Measurements from ENCODE around the gene SIDT2. TPM values are rescaled to one million over a fixed set of nuclear protein-coding genes. Genes with fewer than 3 reads are reported as not detected.
A peak's percentile ranks its signal among the peaks of the same experiment; 100 is the strongest.

SIDT2 gene
- total and polyA plus RNA-seq, 2 of the 8 experiments (the other 6 are each of a cell fraction or from before 2014, with no cell fraction given) = 18.5 to 21.1 TPM

DNA sequence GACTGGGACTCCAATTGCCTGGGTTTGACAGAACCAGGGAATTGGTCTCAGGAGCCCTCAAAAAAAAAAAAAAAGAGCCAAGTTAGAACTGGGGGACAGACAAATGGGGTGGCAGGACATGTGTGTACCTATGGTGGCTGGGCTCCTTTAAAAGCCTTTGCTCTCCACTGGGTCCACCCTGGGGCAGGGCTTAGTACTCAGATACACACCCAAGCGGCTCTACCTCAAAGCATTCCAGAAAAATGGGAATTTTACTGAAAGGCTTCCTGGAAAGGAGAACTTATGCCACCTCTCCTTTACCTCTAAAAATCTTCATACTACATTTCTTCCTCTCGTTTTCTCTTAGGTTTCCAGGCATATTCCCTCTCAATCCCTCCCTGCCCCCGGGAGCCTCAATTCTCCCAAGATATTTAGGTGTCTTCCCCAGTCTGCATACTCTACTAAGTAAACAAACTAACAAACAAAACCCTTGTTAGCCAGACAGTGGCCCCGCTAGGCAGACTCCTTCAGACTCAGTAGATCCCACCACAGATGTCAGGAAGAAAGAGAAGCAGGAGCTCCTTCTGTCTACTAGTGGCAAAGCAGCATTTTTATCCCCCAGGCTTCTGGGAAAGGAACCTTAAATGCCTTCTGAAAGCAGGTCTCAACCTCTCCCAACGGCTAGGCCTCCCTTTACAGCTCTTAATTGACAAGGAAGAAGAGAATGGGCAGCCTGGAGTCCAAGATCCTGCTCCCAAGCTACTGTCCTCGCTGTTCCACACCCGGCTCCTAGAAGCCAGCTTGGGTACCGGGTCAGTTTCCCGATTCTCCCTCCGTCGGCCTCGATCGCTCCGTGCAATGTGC lies 52.7 kb downstream of the SIDT2 start (continued):
- TF ChIP-seq, protein P1, sequence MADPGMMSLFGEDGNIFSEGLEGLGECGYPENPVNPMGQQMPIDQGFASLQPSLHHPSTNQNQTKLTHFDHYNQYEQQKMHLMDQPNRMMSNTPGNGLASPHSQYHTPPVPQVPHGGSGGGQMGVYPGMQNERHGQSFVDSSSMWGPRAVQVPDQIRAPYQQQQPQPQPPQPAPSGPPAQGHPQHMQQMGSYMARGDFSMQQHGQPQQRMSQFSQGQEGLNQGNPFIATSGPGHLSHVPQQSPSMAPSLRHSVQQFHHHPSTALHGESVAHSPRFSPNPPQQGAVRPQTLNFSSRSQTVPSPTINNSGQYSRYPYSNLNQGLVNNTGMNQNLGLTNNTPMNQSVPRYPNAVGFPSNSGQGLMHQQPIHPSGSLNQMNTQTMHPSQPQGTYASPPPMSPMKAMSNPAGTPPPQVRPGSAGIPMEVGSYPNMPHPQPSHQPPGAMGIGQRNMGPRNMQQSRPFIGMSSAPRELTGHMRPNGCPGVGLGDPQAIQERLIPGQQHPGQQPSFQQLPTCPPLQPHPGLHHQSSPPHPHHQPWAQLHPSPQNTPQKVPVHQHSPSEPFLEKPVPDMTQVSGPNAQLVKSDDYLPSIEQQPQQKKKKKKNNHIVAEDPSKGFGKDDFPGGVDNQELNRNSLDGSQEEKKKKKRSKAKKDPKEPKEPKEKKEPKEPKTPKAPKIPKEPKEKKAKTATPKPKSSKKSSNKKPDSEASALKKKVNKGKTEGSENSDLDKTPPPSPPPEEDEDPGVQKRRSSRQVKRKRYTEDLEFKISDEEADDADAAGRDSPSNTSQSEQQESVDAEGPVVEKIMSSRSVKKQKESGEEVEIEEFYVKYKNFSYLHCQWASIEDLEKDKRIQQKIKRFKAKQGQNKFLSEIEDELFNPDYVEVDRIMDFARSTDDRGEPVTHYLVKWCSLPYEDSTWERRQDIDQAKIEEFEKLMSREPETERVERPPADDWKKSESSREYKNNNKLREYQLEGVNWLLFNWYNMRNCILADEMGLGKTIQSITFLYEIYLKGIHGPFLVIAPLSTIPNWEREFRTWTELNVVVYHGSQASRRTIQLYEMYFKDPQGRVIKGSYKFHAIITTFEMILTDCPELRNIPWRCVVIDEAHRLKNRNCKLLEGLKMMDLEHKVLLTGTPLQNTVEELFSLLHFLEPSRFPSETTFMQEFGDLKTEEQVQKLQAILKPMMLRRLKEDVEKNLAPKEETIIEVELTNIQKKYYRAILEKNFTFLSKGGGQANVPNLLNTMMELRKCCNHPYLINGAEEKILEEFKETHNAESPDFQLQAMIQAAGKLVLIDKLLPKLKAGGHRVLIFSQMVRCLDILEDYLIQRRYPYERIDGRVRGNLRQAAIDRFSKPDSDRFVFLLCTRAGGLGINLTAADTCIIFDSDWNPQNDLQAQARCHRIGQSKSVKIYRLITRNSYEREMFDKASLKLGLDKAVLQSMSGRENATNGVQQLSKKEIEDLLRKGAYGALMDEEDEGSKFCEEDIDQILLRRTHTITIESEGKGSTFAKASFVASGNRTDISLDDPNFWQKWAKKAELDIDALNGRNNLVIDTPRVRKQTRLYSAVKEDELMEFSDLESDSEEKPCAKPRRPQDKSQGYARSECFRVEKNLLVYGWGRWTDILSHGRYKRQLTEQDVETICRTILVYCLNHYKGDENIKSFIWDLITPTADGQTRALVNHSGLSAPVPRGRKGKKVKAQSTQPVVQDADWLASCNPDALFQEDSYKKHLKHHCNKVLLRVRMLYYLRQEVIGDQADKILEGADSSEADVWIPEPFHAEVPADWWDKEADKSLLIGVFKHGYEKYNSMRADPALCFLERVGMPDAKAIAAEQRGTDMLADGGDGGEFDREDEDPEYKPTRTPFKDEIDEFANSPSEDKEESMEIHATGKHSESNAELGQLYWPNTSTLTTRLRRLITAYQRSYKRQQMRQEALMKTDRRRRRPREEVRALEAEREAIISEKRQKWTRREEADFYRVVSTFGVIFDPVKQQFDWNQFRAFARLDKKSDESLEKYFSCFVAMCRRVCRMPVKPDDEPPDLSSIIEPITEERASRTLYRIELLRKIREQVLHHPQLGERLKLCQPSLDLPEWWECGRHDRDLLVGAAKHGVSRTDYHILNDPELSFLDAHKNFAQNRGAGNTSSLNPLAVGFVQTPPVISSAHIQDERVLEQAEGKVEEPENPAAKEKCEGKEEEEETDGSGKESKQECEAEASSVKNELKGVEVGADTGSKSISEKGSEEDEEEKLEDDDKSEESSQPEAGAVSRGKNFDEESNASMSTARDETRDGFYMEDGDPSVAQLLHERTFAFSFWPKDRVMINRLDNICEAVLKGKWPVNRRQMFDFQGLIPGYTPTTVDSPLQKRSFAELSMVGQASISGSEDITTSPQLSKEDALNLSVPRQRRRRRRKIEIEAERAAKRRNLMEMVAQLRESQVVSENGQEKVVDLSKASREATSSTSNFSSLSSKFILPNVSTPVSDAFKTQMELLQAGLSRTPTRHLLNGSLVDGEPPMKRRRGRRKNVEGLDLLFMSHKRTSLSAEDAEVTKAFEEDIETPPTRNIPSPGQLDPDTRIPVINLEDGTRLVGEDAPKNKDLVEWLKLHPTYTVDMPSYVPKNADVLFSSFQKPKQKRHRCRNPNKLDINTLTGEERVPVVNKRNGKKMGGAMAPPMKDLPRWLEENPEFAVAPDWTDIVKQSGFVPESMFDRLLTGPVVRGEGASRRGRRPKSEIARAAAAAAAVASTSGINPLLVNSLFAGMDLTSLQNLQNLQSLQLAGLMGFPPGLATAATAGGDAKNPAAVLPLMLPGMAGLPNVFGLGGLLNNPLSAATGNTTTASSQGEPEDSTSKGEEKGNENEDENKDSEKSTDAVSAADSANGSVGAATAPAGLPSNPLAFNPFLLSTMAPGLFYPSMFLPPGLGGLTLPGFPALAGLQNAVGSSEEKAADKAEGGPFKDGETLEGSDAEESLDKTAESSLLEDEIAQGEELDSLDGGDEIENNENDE (IDR thresholded peaks at IDR 0.05; ENCODE audit: insufficient replicate concordance, low read length) = no peak
- TF ChIP-seq SAP30 (IDR thresholded peaks at IDR 0.05; ENCODE audit: insufficient read depth, insufficient replicate concordance, low read length) (peak; percentile 46), BRCA1 (IDR thresholded peaks at IDR 0.05; ENCODE audit: low read depth, low read length) (no peak)

All from H1 (cell line).